ENCODE measurements around the gene MATN1.

MATN1 gene

DNA sequence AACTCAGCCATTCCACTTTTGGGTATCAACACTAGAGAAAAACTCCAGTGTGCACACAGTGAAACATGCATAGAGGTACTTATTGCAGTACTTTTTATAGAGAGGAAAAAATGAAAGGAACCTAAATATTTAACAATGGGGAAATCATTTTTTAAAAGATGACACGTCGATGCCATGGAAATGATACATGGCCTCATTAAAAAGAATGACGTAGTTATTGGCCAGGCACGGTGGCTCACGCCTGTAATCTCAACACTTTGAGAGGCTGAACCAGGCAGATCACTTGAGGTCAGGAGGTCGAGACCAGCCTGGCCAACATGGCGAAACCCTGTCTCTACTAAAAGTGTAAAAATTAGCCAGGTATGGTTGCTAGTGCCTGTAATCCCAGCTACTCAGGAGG lies 42.5 kb downstream of the MATN1 start:
- in situ Hi-C loops (cut with MboI; ENCODE audit: low pct_unique_long_range_greater_than_20kb, low sequenced_read_pairs, unreplicated experiment): no loop called here
- TF ChIP-seq, protein P1, sequence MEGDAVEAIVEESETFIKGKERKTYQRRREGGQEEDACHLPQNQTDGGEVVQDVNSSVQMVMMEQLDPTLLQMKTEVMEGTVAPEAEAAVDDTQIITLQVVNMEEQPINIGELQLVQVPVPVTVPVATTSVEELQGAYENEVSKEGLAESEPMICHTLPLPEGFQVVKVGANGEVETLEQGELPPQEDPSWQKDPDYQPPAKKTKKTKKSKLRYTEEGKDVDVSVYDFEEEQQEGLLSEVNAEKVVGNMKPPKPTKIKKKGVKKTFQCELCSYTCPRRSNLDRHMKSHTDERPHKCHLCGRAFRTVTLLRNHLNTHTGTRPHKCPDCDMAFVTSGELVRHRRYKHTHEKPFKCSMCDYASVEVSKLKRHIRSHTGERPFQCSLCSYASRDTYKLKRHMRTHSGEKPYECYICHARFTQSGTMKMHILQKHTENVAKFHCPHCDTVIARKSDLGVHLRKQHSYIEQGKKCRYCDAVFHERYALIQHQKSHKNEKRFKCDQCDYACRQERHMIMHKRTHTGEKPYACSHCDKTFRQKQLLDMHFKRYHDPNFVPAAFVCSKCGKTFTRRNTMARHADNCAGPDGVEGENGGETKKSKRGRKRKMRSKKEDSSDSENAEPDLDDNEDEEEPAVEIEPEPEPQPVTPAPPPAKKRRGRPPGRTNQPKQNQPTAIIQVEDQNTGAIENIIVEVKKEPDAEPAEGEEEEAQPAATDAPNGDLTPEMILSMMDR (IDR thresholded peaks at IDR 0.05; ENCODE audit: extremely low read depth, insufficient read depth, missing control alignments): no peak
- DNase-seq (ENCODE audit: low spot score): no peak

DNA sequence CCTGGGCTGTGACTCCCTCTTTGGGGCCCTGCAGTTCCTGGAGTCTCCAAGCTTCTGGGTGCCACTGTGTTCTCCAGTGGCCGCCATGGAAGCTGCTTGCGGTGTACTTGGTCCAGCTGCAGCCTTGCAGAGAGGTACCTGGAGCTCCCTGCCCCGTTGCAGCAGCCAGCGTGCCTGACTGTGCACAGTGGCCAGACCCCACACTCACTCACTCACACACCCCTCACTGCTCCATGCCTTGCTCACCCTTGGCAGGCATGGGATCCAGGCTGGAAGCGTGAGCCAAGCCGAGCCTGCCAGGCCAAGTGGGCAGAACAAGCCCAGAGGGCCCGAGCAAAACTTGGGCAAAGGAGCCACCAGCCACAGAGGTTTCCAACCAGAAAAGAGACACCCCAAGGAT lies 43.0 kb downstream of the MATN1 start:
- DNase-seq (ENCODE audit: low spot score): no peak
- TF ChIP-seq, protein P1 (IDR thresholded peaks at IDR 0.05; ENCODE audit: extremely low read depth, insufficient read depth, missing control alignments): no peak
- in situ Hi-C loops (cut with MboI; ENCODE audit: low pct_unique_long_range_greater_than_20kb, low sequenced_read_pairs, unreplicated experiment): no loop called here

DNA sequence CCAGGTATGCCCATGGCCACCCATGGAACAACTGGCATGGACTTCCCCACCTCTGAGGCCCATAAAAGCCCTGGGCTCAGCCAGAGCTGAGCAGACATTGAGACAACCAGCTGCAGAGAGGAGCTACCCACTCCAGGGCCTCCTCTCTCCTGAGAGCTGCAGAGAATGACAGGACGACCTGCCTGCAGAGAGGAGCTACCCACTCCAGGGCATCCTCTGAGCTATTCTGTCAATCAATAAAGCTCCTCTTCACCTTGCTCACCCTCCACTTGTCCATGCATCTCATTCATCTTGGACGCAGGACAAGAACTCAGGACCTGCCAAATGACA lies 43.4 kb downstream of the MATN1 start:
- DNase-seq (ENCODE audit: low spot score): no peak
- in situ Hi-C loops (cut with MboI; ENCODE audit: low pct_unique_long_range_greater_than_20kb, low sequenced_read_pairs, unreplicated experiment): no loop called here
- TF ChIP-seq, protein P1 (IDR thresholded peaks at IDR 0.05; ENCODE audit: extremely low read depth, insufficient read depth, missing control alignments): no peak

DNA sequence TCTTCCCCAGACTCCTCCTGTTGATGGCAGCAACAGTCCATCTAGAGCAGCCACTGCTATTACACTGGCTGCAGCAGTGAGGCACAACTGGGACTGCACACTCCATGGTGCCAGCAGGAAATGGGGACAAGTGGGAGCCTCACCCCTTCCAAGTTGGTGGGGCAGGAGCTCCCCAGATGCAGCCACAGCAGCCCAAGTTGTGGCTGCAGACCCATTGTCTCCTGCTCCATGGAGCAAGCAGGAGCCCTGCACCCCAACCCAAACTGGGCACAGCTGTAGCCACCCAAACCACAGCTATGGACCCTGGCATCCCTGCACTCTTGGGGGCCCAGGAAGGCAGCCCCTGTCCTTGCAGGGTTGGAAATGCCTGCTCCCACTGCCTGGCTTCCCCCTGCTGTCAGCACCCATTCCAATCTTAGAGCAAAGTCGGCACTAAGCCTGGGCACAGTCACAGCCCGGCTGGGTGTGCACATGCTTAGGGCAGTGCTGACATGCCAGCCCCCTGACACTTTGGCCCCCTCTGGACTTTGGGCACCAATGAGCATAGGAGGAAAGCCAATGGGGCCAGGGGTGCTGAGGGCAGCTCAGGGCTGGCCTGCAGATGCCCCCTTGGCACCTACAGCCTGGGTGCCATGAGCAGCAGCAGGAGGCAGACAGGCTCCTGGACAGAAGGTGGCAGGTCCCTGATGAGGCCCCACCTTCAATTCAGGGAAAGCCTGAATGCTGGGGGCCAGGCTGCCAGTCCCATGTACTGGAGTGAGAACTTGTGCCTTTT lies 44.0 kb downstream of the MATN1 start:
- no peak for DNase-seq (ENCODE audit: low spot score)
- TF ChIP-seq, protein P1 (IDR thresholded peaks at IDR 0.05; ENCODE audit: extremely low read depth, insufficient read depth, missing control alignments): no peak
- in situ Hi-C loops (cut with MboI; ENCODE audit: low pct_unique_long_range_greater_than_20kb, low sequenced_read_pairs, unreplicated experiment): no loop called here

DNA sequence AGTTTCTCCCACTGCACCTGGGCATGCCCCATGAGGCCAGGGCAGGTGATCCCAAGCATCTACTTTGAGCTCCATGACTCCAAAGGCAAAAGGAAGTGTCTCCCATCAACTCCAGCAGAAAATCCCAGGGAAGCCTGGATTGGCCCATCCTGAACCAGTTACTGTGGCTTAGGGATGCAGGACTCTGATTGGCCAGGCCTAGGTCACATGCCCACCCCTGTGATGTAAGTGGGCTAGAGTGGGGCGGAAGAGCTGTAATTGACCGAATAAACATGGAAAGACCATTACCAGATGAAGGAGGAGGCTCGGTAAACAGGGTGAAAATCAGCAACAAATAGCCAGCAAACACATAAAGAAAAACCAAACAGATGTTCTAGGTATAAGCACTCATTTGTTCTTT lies 45.2 kb downstream of the MATN1 start:
- DNase-seq (ENCODE audit: low spot score): no peak
- TF ChIP-seq, protein P1 (IDR thresholded peaks at IDR 0.05; ENCODE audit: extremely low read depth, insufficient read depth, missing control alignments): no peak
- in situ Hi-C loops (cut with MboI; ENCODE audit: low pct_unique_long_range_greater_than_20kb, low sequenced_read_pairs, unreplicated experiment): no loop called here

DNA sequence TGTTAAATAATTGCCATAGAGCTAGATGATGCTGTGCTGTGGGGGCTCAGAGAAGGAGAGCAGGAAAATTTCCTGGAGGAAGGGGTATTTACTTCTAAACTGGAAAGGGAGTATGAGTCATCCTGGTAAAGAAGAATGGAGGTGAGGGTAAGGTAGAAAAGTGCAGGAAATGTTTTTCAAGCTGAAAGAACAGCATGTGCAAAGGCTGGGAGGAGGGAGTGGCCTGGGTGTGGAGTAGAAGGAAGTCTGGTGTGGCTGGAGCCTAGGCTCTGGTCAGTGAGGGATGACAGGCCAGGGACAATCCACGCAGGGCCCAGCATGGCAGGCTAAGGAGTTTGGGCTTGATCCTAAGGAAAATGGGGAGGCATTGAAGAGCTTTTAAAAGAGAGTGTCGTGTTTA lies 45.9 kb downstream of the MATN1 start:
- no peak for DNase-seq (ENCODE audit: low spot score)
- in situ Hi-C loops (cut with MboI; ENCODE audit: low pct_unique_long_range_greater_than_20kb, low sequenced_read_pairs, unreplicated experiment): no loop called here
- TF ChIP-seq, protein P1 (IDR thresholded peaks at IDR 0.05; ENCODE audit: extremely low read depth, insufficient read depth, missing control alignments): no peak

All from GM13977 (cell line).